ENCODE results near the gene MSI2.

The MSI2 gene

DNA sequence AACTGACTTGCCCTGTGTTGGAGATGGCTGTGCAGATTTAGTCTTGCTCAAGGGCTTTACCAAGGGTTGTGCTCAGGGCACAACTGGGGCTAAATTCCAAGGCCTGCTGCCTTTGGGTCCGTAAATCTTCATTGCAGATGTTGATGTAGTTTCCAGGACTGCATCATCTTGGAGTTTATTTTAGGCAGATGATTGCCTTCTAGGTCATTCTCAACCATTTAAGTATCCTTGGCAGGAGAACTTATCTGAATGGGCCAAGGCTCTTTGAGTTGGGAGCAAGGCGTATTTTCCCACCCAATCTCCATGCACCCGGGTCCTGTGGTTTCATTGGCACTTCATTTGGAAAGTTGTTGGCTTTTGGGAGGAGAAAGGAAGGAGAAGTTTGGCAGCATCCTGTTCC, 200.3 kb downstream of the MSI2 start:
- no peaks in the 10 kb centered on the region for H3K9me2 ChIP-seq (replicated peaks; ENCODE audit: insufficient read depth, low read length)
- no peak for TF ChIP-seq EZH2phosphoT487 (conservative IDR thresholded peaks at IDR 0.05; ENCODE audit: low read length)
- TF ChIP-seq, protein P1, sequence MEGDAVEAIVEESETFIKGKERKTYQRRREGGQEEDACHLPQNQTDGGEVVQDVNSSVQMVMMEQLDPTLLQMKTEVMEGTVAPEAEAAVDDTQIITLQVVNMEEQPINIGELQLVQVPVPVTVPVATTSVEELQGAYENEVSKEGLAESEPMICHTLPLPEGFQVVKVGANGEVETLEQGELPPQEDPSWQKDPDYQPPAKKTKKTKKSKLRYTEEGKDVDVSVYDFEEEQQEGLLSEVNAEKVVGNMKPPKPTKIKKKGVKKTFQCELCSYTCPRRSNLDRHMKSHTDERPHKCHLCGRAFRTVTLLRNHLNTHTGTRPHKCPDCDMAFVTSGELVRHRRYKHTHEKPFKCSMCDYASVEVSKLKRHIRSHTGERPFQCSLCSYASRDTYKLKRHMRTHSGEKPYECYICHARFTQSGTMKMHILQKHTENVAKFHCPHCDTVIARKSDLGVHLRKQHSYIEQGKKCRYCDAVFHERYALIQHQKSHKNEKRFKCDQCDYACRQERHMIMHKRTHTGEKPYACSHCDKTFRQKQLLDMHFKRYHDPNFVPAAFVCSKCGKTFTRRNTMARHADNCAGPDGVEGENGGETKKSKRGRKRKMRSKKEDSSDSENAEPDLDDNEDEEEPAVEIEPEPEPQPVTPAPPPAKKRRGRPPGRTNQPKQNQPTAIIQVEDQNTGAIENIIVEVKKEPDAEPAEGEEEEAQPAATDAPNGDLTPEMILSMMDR (IDR thresholded peaks at IDR 0.05; ENCODE audit: insufficient read depth, low read length, poor library complexity, severe bottlenecking): no peak
- no peak overlapping the region for H3K4me3 ChIP-seq (ENCODE audit: insufficient read depth, low read length, poor library complexity, severe bottlenecking)
- peaks cover 6% of the 10 kb centered on the region; the same call in 1 of the 2 replicates for H3K79me2 ChIP-seq (ENCODE audit: insufficient read depth, low read length)
- H2AFZ ChIP-seq (ENCODE audit: low read depth, low read length, severe bottlenecking): no peak overlapping the region
- no peaks in the 10 kb centered on the region for H4K20me1 ChIP-seq (ENCODE audit: low read depth, low read length)
- H3K36me3 ChIP-seq (ENCODE audit: low read length): no peaks in the 10 kb centered on the region
- no peak overlapping the region for H3K4me2 ChIP-seq (ENCODE audit: low read depth, low read length, poor library complexity, severe bottlenecking)
- no peaks in the 10 kb centered on the region for H3K9me3 ChIP-seq (ENCODE audit: insufficient read depth, low read length)
- no peak overlapping the region for H3K9ac ChIP-seq (ENCODE audit: low read length)
- no peak overlapping the region for H3K27ac ChIP-seq (ENCODE audit: low read depth, low read length)
- no peaks in the 10 kb centered on the region for H3K27me3 ChIP-seq (ENCODE audit: low read length)
- no peaks in the 10 kb centered on the region for H3F3A ChIP-seq (ENCODE audit: insufficient read depth)

DNA sequence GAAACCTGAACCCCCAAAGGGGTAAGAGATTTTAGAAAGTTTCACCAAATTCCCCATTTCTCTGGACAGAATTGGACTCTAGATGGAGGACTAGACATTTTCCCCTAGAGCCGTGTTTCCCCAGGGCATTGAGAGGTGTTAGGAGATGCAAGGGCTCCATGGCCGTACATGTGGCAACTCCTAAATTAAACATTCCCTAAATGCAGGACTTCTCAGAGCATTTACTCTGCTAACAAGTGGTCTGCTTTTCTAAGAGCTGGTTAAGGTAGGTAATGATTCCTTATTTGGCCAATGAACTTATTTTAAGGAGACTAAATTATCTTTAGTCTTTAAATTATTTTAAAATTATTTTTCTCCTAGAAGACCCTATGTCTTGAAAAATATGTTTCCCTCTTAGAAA, 200.9 kb downstream of the MSI2 start:
- no peaks in the 10 kb centered on the region for H3K27me3 ChIP-seq (ENCODE audit: low read length)
- H3K4me2 ChIP-seq (ENCODE audit: low read depth, low read length, poor library complexity, severe bottlenecking): no peak overlapping the region
- H3K9me3 ChIP-seq (ENCODE audit: insufficient read depth, low read length): no peaks in the 10 kb centered on the region
- no peak overlapping the region for H3K27ac ChIP-seq (ENCODE audit: low read depth, low read length)
- no peak overlapping the region for H2AFZ ChIP-seq (ENCODE audit: low read depth, low read length, severe bottlenecking)
- no peaks in the 10 kb centered on the region for H3K36me3 ChIP-seq (ENCODE audit: low read length)
- no peaks in the 10 kb centered on the region for H3F3A ChIP-seq (ENCODE audit: insufficient read depth)
- H3K4me3 ChIP-seq (ENCODE audit: insufficient read depth, low read length, poor library complexity, severe bottlenecking): no peak overlapping the region
- H3K79me2 ChIP-seq (ENCODE audit: insufficient read depth, low read length): peaks cover 6% of the 10 kb centered on the region; the same call in 1 of the 2 replicates
- no peaks in the 10 kb centered on the region for H4K20me1 ChIP-seq (ENCODE audit: low read depth, low read length)
- no peak overlapping the region for H3K9ac ChIP-seq (ENCODE audit: low read length)
- no peaks in the 10 kb centered on the region for H3K9me2 ChIP-seq (replicated peaks; ENCODE audit: insufficient read depth, low read length)
- TF ChIP-seq EZH2phosphoT487 (conservative IDR thresholded peaks at IDR 0.05; ENCODE audit: low read length): no peak
- TF ChIP-seq, protein P1 (IDR thresholded peaks at IDR 0.05; ENCODE audit: insufficient read depth, low read length, poor library complexity, severe bottlenecking): no peak

DNA sequence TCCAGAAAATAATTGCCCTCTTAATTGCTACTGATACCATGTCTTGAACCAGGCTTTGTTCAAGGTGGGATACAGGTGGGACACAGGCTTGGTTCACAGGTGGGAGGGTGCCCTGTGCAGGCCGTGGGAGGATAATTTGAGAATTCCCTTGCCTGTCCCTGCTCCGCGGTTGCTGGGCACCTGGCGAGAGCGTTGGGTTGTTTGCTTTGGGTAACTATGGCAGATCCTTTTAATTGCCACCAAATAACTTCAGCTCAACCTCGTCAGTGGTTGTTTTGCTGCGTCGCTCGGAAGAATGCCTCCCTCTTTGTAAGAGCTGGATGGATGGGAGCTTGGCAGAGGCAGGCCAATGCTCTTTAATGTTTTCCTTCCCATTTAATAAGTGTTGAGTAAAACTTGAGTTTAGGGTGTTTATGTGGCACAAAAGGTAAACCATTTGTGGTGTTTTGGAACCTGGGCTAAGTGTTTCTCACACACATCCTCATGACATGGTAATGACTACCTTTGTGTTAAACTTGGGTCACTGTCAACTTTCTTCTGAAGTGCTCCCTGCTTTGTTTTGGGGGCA, 202.5 kb downstream of the MSI2 start:
- Histone ChIP-seq H3K9me3 (ENCODE audit: insufficient read depth, low read length) (no peaks in the 10 kb centered on the region), H3K4me3 (ENCODE audit: insufficient read depth, low read length, poor library complexity, severe bottlenecking) (no peak overlapping the region), H3K27me3 (ENCODE audit: low read length) (no peaks in the 10 kb centered on the region), H2AFZ (ENCODE audit: low read depth, low read length, severe bottlenecking) (no peak overlapping the region), H3K27ac (ENCODE audit: low read depth, low read length) (no peak overlapping the region), H3K9ac (ENCODE audit: low read length) (no peak overlapping the region), H3K4me2 (ENCODE audit: low read depth, low read length, poor library complexity, severe bottlenecking) (no peak overlapping the region), H3F3A (ENCODE audit: insufficient read depth) (no peaks in the 10 kb centered on the region), H3K79me2 (ENCODE audit: insufficient read depth, low read length) (peaks cover 10% of the 10 kb centered on the region; the same call in 1 of the 2 replicates), H3K9me2 (replicated peaks; ENCODE audit: insufficient read depth, low read length) (no peaks in the 10 kb centered on the region), H3K36me3 (ENCODE audit: low read length) (no peaks in the 10 kb centered on the region), H4K20me1 (ENCODE audit: low read depth, low read length) (no peaks in the 10 kb centered on the region)
- TF ChIP-seq, protein P1 (IDR thresholded peaks at IDR 0.05; ENCODE audit: insufficient read depth, low read length, poor library complexity, severe bottlenecking): no peak
- TF ChIP-seq EZH2phosphoT487 (conservative IDR thresholded peaks at IDR 0.05; ENCODE audit: low read length): no peak

Data from SU-DHL-6 (cell line).